Ammon's horn (tissue), 1 donor: ENCODE measurements around the gene TXLNB.
"Not testable (repeated sequence)": the region's sequence is repeated elsewhere in the genome, so short reads cannot be mapped to it uniquely, and the experiment has no call there.

ENCODE experiments used
- DNase-seq: peaks from one replicate; pipeline ENCODE4 v3.0.0-alpha.2; 2016; ENCODE audit warnings: low spot score

TXLNB gene

GRCh38 chr6:139311831-139312230 is 20.0 kb upstream of the TXLNB start:
- no peak for DNase-seq

GRCh38 chr6:139308936-139309603 is 17.3 kb upstream of the TXLNB start:
- no peak for DNase-seq

- no peak for DNase-seq
Measured at GRCh38 chr6:139308286-139308916, 16.6 kb upstream of the TXLNB start.

- DNase-seq, result no peak
Measured at GRCh38 chr6:139306291-139306981, 14.6 kb upstream of the TXLNB start.

- no peak for DNase-seq
Measured at GRCh38 chr6:139303185-139303584, 11.4 kb upstream of the TXLNB start.

- no peak for DNase-seq
Measured at GRCh38 chr6:139297921-139298320, 6.1 kb upstream of the TXLNB start.

GRCh38 chr6:139296927-139297326 is 5.1 kb upstream of the TXLNB start:
- no peak for DNase-seq

GRCh38 chr6:139295901-139296300 is 4.1 kb upstream of the TXLNB start:
- no peak for DNase-seq

GRCh38 chr6:139294090-139294489 is 2.3 kb upstream of the TXLNB start:
- no peak for DNase-seq

GRCh38 chr6:139293230-139293629 is 1.4 kb upstream of the TXLNB start:
- DNase-seq, result not testable (repeated sequence)

GRCh38 chr6:139290787-139291311 is 949 bp downstream of the TXLNB start:
- peak; percentile 45 for DNase-seq

- no peak for DNase-seq
Measured at GRCh38 chr6:139289233-139289632, 2.6 kb downstream of the TXLNB start.

- DNase-seq, result no peak
Measured at GRCh38 chr6:139288496-139289040, 3.2 kb downstream of the TXLNB start.

- DNase-seq, result no peak
Measured at GRCh38 chr6:139287868-139288267, 3.9 kb downstream of the TXLNB start.

- DNase-seq, result not testable (repeated sequence)
Measured at GRCh38 chr6:139286438-139286837, 5.4 kb downstream of the TXLNB start.

- no peak for DNase-seq
Measured at GRCh38 chr6:139285590-139285989, 6.2 kb downstream of the TXLNB start.

- DNase-seq, result no peak
Measured at GRCh38 chr6:139284789-139285188, 7.0 kb downstream of the TXLNB start.

GRCh38 chr6:139282684-139283083 is 9.1 kb downstream of the TXLNB start:
- DNase-seq, result no peak

GRCh38 chr6:139278190-139278589 is 13.6 kb downstream of the TXLNB start:
- no peak for DNase-seq

GRCh38 chr6:139277587-139277986 is 14.2 kb downstream of the TXLNB start:
- DNase-seq, result no peak

GRCh38 chr6:139277161-139277560 is 14.6 kb downstream of the TXLNB start:
- no peak for DNase-seq

GRCh38 chr6:139275279-139276055 is 16.3 kb downstream of the TXLNB start:
- DNase-seq, result no peak
